NCI-H1694 (cell line): ENCODE results near the gene CDCA4.

Experiments used
- DNase-seq: peaks from one replicate; lab custom pipeline; 2025; lab: John Stamatoyannopoulos, UW

Gene CDCA4

DNA sequence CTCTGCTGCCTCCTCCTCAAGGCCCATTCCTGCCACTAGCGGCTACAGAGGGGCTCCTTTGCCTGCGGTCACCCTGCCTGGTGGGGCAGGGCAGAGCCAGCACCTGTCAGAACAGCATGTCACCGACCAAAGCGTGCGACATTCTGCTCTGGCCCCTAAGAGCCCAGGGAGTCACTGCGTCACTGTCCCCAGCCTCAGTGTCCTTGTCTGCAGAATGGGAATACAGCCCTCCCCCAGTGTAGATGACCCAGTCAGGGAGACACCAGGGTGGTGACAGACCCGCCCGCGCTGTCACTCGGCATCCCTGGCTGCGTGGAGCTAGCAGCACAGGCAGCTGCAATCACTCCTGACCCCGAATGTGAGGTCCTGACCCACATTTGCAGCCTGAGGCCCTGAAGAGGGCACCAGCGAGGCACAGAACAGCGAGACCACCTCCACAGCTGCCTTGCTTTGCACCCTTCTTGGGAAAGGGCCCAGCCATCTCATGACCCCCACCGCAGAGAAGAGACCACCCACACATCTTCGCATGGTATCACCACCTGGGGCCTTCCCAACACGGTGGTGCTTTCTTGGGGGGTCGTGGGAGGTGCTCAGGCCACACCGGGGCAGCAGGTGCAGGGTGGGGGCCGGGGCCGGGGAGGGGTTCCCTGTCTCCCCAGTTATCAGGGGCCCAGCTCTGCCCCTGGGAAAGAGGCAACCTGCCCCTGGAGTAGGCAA is 45.2 kb downstream of the CDCA4 start:
- peak; percentile 33 for DNase-seq

DNA sequence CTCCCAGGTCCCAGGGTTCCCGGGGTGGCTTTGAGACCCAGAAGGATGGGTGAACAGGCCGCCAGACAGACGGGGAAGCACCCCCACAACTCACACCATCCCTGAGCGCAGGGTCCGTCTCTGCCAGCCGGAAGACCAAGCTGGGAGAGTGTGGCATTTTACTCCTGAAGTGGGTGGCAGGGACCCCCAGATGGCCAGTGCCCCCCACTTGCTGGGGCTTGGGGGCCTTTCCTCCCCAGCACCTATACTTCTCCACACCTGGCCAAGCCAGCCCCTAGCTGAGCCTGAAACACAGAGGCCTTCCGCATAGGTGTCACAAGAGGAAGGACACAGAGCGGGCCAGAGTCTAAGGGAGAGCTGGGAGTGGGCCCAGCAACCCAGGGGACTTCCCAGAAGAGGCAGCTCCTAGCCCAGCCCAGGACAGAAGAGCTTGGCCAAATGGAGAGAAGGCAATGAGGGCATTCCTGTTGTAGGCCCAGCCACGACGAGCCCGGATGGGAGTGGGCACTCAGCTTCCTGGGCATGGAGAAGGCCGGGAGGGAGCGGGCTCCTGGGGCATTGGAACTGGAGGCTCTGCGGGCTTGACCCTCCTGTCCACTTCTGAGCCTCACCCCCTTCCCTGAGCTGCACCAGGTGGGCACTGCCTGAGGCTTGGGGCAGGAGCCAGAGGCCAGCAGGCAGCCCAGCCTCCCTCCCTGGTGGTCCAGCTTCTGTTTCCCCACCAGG is 46.1 kb downstream of the CDCA4 start:
- no peak for DNase-seq

DNA sequence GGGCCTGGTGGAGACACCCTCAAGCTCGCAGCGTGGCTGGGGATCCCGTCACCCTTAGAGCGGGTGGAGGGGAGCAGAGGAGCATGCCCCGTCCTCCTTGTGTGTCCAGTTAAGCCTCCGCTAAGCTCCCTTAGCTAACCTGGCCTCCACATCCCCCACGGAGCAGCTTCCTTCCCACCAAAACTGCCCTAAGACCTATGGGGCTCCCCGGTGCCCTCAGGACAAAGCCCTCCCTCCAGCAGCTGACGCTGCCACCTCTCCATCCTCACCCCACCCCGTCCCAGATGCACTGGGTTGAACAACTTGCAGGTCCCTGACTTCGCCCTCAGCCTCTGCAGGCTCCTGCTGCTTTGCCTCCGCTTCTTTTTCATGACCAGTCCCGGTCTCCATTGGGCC is 46.7 kb downstream of the CDCA4 start:
- DNase-seq, result no peak

DNA sequence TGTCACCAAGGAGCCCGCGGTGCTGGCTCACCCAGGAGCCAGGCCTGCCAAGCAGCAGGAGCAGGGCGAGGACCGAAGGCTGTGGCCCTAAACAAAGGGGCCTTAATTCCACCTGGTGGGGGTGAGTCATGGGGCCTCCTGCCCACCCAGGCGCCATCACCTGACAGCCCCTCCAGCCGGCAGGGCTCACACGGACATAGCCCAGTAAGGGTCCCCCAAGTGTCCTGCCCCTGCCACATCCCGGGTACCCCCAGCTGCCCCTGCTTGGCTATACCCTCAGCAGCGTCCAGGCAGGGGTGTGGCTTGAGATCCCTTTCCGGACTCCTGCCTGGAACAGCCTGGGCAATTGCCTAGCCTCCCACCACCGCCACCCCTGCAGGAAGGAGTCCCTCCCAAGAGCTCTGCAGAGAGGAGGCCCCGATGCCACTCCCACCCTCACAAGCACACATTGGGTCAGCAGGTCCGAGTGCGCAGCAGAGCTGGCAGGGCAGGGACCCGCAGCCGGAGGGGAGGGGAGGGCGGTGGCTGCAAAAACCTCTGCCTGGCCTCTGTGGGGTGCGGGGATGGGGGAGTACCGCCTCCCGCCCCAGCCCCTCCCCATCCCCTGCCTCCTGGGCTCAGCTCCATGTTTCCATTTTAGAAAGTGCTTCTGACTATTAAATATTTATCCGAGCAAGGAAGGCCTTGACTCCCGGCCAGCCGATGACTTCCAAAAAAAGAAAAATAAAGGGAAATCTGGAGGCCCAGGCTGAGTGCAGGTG is 47.3 kb downstream of the CDCA4 start:
- peak; percentile 18 for DNase-seq

DNA sequence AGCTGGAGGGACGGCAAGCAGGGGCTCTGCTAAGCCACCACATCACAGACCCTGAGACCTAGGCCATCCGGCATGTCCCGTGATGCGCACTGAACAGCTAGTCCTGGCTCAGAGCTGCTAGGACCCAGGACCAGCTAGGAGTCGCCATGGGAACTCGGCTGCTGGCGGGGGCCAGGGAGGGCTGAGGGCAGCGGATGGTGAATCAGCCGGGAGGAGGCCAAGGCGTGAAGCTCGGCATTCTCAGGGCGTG is 47.8 kb downstream of the CDCA4 start:
- DNase-seq, result peak; percentile 39

DNA sequence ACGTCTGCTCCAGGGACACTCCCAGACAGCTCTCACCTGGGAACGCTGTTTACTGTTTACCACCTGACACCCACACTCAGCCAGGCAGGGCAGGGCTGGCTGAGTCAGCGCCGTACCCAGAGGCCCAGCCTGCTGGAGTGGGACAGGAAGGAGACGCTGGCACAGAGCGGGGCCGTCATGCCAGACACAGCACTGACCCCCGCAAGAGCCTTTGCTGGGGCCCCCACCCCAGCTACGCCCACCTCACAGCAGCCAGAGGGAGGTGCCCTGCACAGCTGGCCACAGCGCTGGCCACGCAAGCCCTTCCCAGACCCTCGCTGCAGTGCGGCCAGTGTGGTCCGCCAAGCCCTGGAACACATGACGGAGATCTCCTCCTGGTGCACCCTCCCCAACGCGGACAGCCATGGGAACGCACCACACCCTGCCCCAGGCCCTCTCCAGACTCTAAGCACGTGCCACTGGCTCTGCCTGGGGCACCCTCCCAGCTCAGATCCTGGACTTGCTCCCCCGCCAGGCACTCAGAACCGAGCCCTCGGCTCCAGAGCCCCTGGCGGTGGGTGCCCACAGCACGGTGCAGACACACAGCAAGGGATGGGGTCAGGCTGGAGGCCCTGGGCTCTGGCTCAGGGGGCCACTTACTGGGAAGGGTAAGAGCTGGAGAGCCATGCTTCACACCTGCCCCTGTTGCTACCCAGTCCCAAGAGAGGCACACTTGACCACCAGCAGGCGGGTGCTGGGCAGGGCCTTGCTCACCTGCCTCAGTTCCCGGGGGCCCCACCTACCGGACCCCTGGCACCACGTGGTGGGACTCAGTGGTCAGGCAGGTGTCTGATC is 48.4 kb downstream of the CDCA4 start:
- DNase-seq, result no peak

DNA sequence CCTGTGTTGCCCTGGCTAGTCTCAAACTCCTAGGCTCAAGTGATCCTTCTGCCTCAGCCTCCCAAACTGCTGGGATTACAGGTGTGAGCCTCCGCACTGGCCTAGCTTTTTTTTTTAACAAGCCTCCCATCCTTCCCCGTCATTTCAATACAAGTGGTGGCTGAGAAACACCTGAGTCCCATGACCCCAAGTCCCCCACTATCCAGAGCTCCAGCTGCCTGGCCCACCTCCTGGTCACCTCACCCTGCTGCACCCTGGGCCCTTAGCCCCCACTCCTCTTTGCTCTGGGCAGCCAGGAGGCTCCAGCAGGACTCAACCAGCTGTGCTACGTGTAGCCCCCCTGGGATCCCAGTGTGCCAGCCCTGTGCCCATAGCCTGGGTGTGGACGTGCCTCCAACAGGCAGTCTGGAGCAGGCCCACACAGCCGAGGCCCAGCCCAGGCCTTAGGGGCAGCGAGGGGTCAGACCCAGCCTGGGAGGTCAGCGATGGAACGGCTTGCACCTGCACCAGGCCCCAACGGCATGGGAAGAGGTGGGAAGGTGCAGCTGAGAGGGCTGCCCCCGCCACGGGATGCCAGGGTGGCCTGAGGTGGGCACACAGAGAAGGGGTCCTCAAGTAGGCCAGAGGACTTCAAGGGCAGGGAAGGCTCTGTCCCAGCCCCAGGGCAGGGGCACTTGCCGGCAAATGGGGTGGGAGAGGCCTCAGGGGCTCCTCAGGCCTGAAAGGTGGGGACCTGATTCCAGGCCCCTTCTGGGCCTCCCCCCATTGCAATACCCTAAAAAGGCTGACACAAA is 49.2 kb downstream of the CDCA4 start:
- DNase-seq, result no peak

DNA sequence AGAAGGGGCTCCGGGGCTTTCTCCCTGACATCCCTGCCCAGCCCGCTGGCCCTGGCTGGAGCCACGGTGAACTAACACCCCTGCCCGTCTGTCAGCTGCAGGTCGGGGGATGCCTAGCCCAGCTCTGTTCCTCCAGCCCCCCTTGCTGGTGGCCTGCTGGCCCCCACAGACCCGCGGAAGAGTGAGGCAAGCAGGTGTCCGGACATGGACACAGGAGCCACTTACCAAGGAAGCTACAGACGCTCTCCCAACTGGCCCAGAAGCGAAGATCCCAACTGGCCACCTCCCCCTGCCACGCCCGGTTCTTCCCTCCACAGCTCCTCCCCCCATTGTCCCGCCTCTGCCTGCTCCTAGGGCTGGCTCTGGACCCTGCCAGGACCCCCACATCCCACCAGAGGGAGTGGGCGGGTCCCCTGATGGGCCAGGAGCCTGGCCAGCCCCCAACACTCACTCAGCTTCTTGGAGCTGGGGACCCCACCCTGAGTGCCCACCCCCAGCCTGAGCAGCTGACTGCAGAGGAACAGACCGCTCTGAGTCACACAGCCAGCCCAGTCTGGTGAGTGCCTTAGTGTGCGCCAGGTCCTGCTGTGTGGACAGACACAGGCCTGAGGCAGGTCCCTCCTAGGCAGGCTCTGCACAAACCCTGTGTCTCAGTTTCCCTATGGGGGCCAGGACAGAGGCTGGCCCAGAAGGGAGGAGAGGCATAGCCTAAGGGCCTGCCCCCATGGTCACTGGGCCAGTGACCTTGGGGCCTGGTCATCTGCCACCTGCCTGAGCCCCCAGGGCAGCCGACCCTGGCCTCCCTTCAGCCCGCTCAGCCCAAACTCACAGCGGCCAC is 50.4 kb downstream of the CDCA4 start:
- DNase-seq, result no peak

DNA sequence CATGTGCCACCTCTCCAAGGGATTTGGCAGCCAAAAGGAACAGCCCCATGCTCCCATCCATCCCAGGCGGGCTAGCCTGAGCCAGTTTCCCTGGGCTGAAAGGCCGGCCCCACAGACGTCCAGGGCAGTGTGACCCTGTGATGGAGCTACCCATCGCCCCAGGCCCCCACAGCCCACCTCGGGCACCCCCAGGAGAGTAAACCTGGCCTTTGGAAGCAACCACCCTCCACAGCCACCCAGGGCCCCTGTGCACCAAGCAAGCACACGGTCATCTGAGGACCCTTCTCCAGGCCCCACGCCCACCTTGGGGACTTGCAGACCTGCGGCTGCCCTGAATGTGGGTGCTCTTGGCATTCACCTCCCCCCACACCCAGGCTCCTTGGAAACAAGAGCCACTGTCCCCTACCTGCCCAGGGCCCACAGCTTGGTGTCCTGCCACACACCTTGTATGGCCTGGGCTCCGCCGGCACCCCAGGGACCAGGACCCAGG is 51.1 kb downstream of the CDCA4 start:
- DNase-seq, result no peak

DNA sequence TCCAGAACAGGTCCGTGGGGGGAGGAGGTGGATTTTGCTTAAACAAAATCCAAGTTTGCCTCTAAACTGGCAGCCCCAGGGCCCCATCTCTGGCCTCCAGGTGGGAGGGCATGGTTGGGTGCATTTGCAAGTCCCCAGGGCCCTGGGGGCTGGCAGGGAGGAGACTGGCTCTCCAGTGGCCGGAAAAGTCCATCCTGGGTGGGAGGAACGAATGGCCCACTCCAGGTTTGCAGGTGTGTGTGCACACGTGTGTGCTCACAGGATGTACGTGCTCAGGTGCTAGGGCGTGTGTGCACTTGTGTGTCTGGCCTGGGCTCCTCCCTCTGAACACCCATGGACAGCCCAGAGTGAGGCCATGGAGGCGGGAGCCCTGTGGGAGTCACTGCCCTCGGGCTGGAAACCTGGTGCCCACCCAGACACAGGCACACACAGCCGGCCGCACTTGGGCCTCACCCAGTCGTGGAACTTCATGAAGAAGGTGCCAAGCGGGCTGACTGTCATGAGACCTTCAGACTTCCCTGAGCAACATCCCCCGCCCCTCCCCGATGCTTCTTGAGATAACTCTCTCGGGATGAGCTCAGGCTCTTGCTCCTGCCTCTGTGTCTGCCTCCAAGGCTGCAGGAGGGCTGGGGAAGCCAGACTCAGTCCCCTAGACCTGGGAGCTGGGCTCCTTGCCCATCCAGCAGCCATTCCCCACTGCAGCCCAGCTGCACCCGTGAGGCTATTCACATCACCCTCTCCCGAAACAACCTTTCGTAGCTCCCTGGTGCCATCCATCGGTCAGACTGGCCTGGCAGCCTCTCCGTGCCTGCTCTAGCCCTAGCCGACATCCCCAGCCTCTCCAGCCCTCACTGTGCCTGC is 52.1 kb downstream of the CDCA4 start:
- no peak for DNase-seq

DNA sequence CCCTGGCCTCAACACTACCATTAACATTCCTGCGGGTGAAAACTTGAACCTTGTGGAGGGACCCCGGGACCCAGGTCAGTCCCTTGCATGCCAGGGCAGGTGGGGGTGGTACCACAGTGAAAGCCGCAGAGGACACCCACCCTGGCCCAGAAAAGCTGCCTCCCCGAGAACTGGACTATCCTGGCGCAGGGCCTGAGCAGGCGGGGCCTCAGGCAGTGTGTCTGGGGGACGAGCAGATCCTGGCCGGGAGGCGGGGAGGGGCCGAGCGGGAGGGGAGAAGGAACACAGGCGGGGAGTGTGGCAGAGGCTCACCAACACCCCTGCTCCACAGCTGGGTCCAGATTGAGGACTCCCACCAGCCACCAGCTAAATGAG is 52.7 kb downstream of the CDCA4 start:
- peak; percentile 18 for DNase-seq

DNA sequence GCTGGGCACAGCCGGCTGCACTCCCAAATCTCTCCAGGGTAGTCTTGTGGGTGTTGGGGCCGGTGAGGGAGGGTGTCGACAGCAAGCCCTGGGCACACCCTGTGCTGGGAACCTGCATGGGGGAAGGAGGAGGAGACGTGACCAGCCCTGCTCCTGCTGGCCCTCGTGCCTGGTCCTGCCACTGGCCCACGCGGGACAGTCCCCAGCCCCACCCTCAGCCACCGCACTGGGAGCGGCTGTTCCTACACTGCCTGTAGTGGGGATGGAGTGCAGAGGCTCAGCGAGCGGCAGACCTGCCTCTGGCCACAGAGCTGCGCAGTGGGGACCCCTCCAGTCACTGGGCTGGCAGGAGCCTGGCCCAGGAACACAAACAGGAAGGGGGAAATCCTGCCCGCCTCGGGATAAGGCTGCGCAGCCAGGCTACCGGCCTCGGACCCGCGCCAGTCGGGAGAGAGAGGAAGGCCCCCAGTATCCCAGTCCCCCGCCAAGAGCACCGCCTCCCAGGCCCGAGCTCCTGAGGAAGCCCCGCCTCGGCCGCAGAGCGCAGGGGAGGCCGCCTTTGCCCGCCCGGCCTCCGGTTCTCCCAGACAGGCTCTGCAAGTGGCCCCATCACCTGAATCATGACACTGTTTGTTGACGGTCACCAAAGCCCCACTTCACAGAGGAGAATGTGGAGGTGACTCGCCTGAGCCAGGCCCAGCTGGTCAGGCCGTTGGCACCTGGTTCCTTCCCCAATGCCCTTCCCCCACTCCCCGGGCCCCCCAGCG is 53.3 kb downstream of the CDCA4 start:
- DNase-seq, result no peak

DNA sequence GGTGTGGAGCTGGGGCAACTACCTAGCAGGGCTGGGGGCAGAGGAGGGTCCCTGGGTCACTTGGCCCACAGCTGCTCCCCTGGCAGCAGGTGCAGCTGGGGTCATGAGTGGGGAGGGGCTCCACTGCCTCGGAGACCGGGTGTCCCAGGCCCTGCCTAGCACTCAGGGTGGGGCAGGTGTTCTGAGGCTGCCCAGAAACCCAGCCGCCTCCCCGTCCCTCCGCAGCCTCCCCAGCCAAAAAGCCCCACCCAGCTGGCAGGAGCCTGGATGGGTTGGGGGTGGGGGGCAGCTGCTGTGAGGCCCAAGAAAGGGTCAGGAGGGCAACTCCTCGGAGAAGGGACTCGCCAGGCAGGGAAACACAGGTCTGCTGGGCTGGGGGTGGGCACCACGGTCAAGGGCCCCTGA is 53.9 kb downstream of the CDCA4 start:
- no peak for DNase-seq

DNA sequence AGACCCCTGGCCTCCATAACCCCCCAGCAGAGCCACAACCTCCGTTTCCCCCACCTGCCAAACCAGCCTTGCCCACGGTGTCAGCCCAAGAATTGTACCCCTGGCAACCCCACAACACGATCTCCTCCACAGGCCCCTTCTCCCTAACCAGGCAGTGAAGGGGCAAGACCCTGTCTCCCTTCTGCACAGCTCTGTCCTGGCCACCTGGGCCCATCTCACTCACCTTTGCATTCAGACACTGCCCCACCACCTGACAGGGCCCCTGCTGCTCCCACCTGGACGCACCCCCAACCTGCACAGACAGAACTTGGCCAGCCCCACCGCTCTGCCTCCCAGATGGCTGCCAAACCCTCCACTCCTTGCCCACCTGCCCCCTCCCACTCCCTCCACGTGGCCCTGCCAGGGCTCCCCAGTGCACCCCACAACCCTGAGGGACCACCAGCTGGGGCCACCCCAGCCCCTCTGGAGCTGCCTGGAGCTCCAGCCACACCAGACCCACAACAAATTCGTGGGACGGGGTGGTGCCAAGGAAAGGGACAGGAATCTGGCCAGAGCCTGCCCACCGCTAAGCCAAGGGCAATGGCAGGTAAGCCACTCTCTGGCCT is 54.5 kb downstream of the CDCA4 start:
- no peak for DNase-seq

DNA sequence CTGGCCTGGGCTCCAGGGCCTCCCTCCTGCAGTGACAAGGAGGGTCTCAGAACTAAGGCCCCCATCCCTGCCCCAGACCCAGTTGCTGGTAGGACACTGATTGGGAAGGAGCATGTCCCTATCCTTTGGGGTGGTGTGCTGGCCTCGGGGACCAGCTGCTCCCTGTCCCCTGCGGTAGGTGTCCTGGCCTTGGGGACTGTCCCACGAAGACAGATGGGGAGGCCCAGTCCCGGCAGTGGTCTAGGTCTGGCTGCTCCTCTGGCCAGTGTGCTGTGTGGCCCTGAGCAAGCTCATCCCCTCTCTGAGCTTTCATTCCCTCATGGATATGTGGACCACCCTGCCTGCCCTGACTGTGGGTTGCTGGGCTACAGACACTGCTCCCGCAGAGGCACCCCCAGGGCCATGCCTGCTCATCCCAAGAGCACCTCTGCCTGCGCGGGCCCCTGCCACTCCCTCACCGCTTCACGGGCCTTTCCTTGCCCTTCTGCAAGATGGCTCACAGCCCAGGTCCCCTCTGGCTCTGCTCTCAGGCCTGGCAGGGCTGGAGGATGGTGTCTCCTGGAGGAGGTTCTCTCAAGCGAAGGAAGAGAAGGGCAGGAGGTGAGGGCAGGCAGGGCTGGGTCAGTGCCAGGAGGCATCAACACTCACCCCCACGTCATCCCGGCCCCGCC is 55.2 kb downstream of the CDCA4 start:
- DNase-seq, result no peak

DNA sequence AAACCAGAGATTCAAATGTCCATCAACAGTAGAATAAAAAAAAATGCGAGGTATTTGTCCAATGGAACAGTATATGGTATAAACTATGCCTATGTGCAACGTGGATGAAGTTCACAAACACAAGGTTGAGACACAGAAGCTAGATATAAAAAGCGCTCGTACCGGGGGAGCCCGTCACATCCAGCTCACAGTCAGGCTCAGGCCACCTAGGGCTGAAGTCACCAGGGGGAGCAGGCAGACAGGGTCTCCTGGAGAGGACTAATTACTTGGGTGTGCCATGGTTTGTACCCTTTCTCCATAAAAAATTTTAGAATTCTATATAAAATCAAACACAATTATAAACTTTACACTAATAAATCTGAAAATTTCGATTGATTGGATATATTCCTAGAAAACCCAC is 56.3 kb downstream of the CDCA4 start:
- no peak for DNase-seq
